Epithelial cell of alveolus of lung (primary cell): ENCODE measurements around the gene PINK1. TPM values are rescaled to one million over a fixed set of nuclear protein-coding genes. Genes with fewer than 3 reads are reported as not detected.

Source experiments
- total RNA-seq: library from RNA; depleted of rRNA; stranded (reverse); fragments of >200 nt; gene quantifications from 2 replicates; pipeline ENCODE4 v1.2.1, GENCODE V29; 2015

Gene PINK1
- 50.4 and 53.9 TPM in 2 replicates for total RNA-seq

DNA sequence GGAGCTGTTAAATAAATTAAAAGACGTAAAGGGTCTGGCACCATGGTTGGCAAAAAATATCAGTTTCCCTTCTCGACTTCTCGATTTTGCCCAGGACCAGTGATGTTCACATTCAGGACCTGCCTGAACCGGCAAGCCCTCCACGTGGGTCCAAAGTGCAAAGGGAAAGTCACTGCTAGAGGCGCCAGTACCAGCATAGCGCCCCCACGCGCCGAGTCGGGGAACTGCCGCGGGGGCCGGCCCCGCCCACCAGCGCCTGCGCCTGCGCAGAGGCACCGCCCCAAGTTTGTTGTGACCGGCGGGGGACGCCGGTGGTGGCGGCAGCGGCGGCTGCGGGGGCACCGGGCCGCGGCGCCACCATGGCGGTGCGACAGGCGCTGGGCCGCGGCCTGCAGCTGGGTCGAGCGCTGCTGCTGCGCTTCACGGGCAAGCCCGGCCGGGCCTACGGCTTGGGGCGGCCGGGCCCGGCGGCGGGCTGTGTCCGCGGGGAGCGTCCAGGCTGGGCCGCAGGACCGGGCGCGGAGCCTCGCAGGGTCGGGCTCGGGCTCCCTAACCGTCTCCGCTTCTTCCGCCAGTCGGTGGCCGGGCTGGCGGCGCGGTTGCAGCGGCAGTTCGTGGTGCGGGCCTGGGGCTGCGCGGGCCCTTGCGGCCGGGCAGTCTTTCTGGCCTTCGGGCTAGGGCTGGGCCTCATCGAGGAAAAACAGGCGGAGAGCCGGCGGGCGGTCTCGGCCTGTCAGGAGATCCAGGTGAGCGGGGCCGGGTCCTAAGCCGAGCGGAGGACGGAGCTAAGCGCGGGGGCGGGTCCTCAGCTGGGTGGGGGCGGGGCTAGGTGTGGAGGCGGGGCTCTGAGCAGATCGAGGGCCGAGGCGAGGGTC, at the start of gene PINK1:
Gene PINK1, plus strand, starts transcription at position 269 of the 875 bp plus-strand sequence. Its CDS starts 91 bp downstream, at position 360.

GRCh38 chr1:20588634-20589225, 44.5 kb upstream of the PINK1 start, which contains the start of gene CDA:
CDA (plus strand) TSS chr1:20589097; CDS start chr1:20589130, 33 bp downstream.

DNA sequence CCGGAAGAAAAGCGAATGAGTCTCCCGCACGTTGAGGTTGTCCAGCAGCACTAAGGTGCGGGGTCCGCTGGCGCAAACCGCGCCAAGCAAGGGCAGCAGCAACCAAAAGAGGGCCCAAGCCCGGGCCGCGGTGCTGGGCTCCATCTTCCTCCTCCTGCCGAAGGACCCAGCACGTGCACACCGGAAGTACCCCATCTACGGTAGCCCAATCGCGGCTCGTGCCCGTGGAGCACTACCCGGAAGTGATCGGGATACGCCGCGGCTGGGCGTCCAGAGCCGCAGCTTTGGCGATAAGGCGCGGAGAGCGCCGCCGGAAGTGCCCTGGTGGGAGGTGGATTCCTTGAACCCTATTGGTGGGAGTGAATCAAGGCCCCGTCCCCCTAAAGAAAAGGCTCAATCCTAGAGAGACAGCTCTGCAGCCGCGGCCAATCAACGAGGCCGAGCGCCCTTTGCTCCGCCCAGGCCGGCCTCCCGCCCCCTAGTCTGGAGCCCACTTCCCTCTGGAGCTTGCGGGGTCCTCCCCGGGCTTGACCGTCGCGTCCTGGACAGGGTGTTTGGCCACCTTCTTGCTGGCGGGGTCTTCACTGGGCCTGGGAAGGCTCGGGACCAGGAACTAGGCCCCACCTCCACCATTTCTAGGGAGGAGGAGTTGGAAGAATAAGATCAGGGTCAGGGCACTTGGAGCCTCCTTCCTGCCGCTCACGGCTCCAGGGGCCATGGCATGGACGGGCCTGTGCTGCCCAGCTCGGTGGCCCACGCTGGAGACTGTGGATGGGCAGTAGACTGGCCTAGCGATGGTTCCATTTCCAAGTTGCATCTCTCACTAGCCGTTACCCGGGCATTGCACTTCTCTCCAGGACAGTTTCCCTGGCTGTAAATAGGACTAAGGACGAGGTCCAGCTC, 28.2 kb downstream of the PINK1 start, which contains the start of gene DDOST:
Gene DDOST, minus strand, starts transcription at position 163 of the 903 bp plus-strand sequence. Its CDS starts 19 bp downstream, at position 144.

Other genes with a start within 250 kb of the PINK1 start
- 23.3 and 72.7 TPM in 2 replicates for gene CAMK2N1, start 147.2 kb upstream of the PINK1 start, total RNA-seq
- 32.7 and 37.0 TPM in 2 replicates for gene MUL1, start 125.3 kb upstream of the PINK1 start, total RNA-seq
- 0.32 and 0.39 TPM in 2 replicates for gene FAM43B, start 80.9 kb upstream of the PINK1 start, total RNA-seq
- 1.9 and 7.1 TPM in 2 replicates for gene CDA, start 44.4 kb upstream of the PINK1 start, total RNA-seq
- 391 and 455 TPM in 2 replicates for gene DDOST, start 27.9 kb downstream of the PINK1 start, total RNA-seq
- 0.39 and 0.56 TPM in 2 replicates for gene KIF17, start 84.5 kb downstream of the PINK1 start, total RNA-seq
- gene SH2D5, start 99.2 kb downstream of the PINK1 start, total RNA-seq: 0.56 and 1.0 TPM in 2 replicates
- gene HP1BP3, start 153.8 kb downstream of the PINK1 start, total RNA-seq: 91.5 and 153 TPM in 2 replicates